Left kidney (tissue), 8 donors: Measurements from ENCODE around the gene FAS. TPM values are rescaled to one million over a fixed set of nuclear protein-coding genes. Genes with fewer than 3 reads are reported as not detected.

Source experiments
- DNase-seq: peaks from one replicate; pipeline ENCODE4 v3.0.0-alpha.2; 2013
- long read RNA-seq, 8 donors: transcript quantifications; one replicate each; lab custom pipeline, GENCODE V29; 2026
- polyA plus RNA-seq: library from polyadenylated mRNA; unstranded; fragments of 120-200 nt; gene quantifications from one replicate; pipeline ENCODE4 v1.2.1, GENCODE V29; 2013; ENCODE audit not compliant: insufficient read length

FAS gene
- polyA plus RNA-seq, result 13.4 TPM
- long read RNA-seq, donor 1, partial matches to known transcripts, result 0 of 1 reads
- long read RNA-seq, donor 1, other reads (novel, unspliced or antisense), result 0 of 1 reads
- long read RNA-seq, donor 2, partial matches to known transcripts, result 0 of 2 reads
- long read RNA-seq, donor 2, other reads (novel, unspliced or antisense), result 0 of 2 reads
- long read RNA-seq, donor 3, partial matches to known transcripts, result 0 of 3 reads
- long read RNA-seq, donor 3, other reads (novel, unspliced or antisense), result 0 of 3 reads
- long read RNA-seq, donor 4, result 0 reads
- long read RNA-seq, donor 5, partial matches to known transcripts, result 0 of 5 reads
- long read RNA-seq, donor 5, other reads (novel, unspliced or antisense), result 0 of 5 reads
- long read RNA-seq, donor 6, partial matches to known transcripts, result 0 of 1 reads
- long read RNA-seq, donor 6, other reads (novel, unspliced or antisense), result 0 of 1 reads
- long read RNA-seq, donor 7, partial matches to known transcripts, result 0 of 3 reads
- long read RNA-seq, donor 7, other reads (novel, unspliced or antisense), result 0 of 3 reads
- long read RNA-seq, donor 8, partial matches to known transcripts, result 0 of 2 reads
- long read RNA-seq, donor 8, other reads (novel, unspliced or antisense), result 0 of 2 reads

DNA sequence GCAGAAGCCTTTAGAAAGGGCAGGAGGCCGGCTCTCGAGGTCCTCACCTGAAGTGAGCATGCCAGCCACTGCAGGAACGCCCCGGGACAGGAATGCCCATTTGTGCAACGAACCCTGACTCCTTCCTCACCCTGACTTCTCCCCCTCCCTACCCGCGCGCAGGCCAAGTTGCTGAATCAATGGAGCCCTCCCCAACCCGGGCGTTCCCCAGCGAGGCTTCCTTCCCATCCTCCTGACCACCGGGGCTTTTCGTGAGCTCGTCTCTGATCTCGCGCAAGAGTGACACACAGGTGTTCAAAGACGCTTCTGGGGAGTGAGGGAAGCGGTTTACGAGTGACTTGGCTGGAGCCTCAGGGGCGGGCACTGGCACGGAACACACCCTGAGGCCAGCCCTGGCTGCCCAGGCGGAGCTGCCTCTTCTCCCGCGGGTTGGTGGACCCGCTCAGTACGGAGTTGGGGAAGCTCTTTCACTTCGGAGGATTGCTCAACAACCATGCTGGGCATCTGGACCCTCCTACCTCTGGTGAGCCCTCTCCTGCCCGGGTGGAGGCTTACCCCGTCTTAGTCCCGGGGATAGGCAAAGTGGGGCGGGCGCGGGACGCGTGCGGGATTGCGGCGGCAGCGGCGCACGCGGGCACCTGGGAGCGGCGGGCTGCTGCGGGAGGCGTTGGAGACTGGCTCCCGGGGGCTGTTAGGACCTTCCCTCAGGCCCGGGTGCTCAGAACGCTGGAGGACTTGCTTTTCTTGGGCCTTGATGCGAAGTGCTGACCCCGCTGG, at the start of gene FAS:
TSS of gene FAS (plus strand) at position 415 of the 777 bp plus-strand sequence. CDS start at position 494, 79 bp downstream.
- DNase-seq, result peak; percentile 58

DNA sequence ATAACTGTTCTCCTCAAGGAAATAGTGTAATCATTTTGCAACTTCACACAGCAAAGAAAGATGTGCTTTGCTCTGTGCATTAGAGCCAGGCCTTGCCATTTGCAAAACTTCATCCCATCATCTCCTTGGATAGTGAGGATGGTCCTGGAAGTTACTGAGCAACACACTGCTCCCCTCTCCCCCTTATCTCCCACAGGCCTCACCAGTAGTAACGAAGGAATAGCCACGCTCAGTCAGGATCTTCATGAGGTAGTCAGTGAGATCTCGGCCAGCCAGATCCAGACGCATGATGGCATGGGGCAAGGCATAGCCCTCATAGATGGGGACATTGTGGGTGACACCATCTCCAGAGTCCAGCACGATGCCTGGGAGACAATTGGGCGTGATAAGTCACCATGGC, 49.6 kb upstream of the FAS start:
- DNase-seq, result no peak

DNA sequence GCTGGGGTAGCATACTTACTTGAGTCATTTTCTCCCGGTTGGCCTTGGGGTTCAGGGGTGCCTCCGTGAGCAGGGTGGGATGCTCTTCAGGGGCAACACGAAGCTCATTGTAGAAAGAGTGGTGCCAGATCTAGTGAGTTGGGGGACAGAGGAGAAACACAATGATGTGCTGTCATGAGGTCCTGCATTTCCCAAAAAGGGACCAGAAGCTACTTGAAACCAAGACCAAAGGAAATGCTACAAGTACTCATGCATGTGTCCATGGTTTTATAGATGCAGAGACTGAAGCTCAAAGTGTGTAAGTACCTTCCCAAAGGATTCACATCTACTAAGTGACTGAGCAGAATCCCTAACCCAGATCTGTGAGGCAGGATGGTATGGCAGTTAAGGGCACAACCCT, 46.8 kb upstream of the FAS start:
- no peak for DNase-seq

DNA sequence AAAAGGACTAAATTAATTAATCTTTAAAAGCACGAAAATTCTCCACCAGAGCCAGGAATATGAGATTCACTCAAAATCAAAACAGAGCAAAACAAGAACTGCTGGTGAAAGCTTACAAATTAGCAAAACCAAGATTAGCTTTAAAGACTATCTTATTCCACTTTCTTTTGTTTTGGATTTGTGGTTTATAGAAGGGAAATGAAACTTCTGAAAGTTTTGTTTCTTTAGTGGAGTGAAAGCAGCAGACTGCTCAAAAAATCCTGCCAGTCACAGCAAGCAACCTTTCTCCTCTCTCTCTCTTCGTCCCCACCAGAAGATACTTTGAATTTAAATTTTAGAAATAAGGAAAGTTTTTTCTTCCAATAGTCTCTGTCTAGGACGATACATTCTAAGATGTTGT, 45.8 kb upstream of the FAS start:
- DNase-seq, result no peak

DNA sequence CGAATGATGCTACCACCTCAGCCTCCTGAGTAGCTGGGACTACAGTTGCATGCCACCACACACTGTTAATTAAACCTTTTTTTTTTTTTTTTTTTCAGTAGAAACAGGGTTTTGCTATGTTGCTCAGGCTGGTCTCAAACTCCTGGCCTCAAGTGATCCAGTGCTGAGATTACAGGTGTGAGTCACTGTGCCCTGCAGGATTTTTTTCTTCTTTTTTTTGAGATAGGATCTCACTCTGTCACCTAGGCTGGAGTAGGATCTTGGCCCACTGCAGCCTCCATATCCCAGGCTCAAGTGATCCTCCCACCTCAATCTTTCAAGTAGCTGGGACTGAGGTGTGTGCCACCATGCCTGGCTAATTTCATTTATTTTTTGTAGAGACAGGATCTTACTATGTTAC, 44.4 kb upstream of the FAS start:
- no peak for DNase-seq

DNA sequence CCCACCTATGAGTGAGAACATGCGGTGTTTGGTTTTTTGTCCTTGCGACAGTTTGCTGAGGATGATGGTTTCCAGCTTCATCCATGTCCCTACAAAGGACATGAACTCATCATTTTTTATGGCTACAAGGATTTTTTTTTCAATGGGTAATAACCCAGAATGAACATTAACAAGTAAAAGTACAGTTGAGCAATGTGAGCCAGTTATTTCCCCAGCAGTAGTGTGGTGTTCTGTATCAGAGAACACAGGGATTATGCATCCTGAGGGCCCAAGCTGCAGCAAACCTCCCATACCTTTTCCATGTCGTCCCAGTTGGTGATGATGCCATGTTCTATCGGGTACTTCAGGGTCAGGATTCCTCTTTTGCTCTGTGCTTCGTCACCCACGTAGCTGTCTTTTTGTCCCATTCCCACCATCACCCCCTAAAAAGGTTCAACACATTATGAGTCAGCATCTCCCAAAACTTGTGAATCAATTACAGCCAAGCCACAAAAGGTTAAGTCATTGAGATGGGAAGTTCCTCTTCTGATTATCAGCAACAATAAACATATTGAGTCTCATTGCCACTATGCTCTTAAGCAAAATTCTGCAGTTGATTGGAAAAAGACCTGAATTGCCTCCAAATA, 43.5 kb upstream of the FAS start:
- DNase-seq, result no peak

DNA sequence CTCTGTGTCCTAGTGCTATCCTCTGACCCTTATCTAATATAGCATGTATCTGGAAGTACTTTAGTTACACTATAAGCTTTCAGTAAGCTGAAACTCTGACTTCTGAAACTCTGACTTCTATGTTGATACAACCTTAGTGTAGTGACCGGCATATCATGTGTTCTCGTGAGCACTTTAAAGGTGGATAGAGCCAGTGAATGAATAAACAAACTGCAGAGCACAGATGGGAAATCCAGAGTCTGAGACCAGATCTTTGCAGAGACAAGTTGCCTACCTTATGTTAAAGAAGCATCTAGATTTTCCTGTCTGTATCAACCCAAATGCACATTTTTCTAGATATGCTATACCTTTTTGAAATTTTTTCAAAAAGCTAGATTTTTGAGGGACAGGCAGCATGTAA, 41.5 kb upstream of the FAS start:
- no peak for DNase-seq

DNA sequence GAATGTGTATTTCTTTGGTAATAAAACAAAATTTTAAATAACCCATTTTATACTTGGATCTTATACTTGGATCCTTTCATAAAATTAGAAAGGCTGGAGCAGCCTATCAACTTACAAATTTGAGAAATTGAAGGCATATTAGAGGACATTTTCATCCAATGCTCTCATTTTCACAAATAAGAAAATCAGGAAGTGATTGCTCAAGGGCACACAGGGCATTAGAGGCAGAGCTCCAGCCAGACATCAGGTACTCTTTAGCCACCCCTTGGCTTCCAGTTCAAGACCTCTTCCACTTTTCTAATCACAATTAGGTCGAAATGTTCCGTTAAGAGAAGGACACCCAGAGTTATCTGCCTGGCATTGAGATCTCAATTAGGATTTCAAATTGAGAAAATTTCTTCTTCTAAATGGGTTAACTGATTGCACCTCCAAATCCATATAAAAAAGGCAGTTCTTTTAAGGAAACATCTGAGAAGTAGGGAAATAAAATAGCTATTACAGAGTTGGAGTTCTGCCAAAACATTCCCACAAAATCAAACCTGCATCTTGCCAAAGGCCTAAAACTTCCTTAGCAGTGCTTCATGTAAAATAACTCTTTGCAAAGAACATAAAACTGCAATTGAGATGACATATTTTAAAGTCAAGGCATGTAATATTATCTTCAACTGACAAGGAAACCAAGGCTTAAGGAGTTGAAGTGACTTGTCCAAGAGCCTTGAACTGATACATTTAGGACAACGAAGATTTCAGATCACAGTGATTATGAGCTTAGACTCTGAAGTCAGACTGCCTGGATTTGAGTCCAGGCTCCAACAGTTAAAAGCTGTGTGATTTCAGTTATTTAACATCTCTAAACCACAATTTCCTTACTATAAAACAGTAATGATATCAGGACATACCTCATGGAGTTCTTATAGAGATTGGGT, 40.4 kb upstream of the FAS start:
- DNase-seq, result no peak

DNA sequence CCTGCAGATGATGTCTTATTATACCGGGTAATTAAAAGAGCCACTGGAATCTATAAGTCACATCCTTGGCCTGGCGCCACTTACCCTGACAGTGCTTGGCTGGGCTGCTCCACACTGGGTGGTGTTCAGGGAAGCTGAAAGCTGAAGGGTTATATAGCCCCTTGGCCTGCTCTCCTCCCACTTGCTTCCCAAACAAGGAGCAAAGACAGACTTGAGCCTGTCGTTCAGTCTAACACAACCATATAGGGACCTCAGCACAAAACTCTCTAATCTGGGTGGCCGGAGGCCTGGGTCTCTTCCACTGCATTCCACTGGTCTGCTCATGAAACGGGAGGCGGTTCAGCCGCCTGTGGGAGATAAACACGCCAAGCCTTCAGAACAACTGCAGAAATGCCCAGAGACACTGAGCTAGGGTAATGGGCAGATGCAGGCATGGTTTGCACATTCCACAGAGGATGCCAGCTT, 37.9 kb upstream of the FAS start, which contains the start of gene ACTA2:
TSS of gene ACTA2 (minus strand) at position 127 of the 465 bp plus-strand sequence. CDS start 3,843 bp downstream, outside the sequence.
- no peak for DNase-seq

DNA sequence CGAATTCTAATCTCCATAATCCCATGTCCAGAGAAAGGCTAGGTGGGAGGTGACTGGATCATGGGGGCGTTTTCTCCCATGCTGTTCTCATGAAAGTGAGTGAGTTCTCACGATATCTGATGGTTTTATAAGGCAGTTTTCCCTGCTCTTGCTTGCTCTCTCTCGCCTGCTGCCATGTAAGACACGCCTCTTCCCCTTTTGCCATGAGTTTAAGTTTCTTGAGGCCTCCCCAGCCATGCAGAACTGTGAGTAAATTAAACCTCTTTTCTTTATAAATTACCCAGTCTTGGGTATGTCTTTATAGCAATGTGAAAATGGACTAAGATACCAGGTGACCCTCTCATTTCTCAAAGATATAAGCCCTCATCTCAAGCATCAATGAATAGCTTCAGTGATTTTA, 36.9 kb upstream of the FAS start:
- DNase-seq, result no peak

DNA sequence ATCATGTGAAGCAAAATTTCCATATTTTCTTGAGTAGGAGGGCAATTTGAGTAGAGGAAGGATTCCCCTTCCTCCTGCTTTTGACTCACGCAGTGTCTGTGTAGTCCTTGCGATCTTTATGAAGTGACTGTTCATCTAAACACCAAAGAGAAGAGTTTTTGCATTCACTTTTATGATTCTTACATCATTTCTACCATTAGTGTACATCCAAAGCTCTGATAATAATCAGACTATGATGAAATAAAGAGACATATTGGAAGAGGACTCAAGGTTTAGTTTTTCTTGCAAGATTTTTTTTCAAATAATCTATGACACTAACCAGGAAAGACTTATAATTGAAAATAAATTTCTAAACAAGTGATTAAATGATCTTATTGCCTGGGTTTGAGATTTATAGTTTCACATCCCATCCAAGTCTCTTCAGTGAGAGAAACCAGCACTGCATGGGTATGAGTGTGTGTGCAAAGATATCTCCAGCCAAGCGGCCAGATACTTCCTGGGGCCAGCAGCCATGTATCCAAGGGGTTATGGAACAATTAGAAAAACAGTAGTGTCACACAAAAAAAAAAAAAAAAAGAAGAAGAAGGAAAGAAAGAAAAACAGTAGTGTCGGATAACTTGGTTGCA, 36.0 kb upstream of the FAS start:
- DNase-seq, result no peak

DNA sequence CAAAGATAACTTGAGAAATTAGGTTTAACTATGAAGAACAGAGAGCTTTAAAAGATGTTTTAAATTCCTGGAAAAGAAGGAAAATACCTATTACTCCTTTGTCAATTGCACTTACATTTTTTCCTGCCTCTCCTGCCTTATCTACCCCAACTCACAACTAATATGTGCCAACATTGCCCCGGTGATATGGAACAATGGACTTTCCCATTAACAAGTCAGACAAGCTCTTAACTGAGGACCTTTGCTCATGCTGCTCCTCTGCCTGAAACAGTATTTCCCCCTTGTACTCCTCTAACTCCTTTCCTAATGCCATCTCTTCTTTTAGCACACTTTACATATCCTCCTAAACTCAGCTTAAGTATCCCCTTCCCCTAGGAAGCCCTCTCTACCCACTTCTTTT, 33.2 kb upstream of the FAS start:
- DNase-seq, result no peak

DNA sequence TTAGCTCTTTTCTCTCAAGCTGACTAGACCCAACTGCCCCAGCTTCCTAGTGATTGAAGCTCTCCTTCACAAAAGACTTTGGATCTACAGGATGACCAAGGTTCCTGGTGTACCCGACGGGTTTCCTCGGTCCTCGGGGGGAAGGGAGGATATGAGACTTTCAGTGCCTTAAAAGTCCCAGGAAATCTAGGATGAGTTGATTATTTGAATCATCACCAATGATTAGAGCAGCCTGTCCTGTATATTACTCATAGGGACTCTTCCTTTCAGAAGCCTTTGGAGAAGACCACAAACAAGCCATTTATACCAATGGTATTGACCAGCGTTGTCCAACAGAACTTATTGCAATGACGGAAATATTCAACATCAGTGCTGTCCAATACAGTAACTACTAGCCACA, 31.9 kb upstream of the FAS start:
- DNase-seq, result no peak

DNA sequence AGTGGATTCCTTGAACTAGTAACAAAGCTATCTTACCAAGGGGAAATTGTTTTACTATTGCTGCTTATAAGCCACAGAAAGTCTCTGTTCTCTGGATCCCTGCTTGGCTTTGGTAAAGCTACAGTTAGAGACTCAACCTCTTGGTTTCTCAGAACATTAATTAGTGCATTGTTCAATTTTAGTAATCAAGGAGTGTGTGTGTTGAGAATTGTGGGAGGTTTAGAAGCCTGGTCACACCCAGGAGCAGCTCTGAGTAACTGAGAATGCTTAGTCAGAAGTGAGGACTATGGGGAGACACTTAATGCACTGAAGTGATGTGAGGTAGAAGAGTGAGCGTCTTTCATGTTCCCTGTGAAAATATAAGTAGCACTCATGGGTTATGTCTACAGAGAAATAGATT, 29.8 kb upstream of the FAS start:
- DNase-seq, result no peak

DNA sequence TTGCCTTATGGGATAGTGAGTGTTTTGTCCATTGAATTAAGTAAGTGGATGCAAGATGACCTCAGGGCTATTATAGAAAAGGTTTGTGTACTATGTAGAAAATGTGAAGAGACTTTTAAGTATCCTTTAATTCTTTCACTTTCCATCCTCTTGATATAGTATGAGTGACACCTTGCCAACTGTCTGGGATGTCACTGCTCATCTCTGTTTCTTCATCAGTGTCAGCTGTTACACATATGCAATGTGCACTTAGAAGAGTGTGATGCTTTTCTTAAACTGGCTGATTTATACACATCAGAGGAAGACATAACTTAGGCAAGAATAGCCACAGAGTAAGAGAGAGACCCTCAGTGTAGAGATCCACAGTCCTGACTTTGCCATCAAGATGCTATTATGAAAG, 29.3 kb upstream of the FAS start:
- DNase-seq, result no peak

DNA sequence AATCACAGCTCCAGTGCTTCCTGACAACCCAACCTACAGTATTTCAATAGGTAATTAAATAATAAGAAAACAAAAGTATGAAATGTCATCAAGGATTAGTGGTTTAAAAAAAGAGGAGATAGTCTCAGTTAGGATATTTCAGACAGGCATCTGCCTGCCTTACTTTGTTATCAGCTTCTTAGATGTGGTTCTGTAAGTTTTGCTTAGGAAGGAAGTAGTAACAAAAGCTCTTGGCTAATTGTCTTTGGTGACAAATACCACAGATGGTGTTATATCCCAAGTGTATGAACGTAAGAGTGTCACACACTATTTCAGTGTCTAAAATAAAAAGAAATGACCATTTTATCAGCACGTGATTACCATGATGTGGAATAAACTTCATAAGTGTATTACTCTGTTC, 28.3 kb upstream of the FAS start:
- DNase-seq, result no peak

DNA sequence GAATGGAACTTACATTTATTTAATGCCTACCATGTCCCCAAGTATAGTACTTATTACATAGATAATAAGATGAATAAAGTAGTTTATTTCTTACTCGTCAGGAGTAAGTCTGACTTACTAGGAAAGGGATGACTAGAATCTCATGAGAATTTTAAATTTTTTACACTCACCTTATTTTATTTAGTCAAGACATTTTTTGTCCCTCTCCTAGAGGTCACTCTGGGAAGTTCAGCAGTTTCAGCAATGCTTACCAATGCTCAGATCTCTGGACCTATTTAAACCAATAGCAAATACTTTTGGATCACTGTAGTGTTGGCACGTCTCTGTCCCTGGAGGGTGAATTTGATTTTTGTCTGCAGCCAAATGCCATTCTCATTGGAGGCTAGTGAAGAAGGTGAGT, 27.3 kb upstream of the FAS start:
- no peak for DNase-seq

DNA sequence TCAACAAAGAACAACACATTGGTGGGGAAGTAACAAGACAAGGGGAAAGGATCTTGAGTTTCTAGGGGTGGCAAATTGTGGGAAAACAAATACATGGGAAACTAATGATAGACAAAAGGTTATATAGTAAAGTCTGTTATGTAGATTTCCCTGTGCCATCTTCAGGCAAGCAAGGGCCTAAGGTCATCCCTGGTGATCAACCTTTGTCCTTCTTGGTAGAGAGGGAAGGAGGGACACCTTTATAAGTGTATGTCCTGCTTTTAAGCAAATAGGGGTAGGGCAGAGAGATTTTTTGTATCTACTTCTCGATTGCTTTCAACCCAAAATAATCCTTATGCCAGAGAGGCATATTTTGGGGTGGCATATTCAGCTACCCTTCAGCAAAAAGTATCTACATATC, 26.2 kb upstream of the FAS start:
- no peak for DNase-seq

DNA sequence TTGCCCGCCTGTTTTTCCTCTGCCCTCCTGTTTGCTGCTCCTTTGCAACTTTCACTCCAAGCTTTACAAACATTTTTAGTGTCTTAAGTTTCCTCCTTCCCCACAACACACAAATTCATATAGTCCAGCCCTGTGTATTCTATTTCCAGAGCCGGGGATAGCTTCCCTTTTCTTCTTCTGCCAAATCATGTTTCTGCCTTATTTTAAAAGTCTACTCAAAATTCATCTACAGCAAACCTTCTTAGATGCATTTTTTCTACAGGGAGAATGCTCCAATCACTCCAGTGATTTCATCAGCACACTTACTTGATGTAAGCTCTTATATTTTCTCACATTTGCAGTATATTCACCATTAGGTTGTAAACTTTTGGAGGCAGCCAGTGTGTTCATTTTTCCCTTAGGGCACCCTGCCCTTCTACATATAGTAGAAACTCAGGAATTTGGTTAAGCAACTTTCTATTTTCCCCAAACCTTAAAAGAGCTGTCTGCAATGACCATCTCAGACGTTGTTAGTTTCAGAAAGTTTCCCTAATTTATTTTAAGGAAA, 25.7 kb upstream of the FAS start:
- no peak for DNase-seq

DNA sequence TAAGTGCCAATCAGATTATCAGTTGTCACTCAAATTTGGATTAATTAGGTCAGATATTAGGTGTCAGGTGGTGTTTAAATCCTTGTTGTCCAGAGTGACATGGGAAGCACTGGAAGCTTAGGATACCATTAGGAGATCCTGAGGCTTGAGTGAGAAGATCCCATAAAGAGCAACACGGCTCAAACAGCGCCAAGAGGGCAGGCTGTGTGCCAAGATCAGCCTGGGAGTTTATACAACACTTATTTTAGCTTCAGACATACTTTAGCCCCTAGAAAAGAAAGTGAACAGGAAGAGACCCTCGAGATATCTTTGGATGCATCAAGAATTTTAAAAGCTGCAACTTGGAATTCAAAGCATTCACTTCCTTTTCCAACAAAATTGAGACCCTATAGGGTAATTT, 23.8 kb upstream of the FAS start:
- no peak for DNase-seq
